ENCODE data around the gene SERPINB10.

DNA sequence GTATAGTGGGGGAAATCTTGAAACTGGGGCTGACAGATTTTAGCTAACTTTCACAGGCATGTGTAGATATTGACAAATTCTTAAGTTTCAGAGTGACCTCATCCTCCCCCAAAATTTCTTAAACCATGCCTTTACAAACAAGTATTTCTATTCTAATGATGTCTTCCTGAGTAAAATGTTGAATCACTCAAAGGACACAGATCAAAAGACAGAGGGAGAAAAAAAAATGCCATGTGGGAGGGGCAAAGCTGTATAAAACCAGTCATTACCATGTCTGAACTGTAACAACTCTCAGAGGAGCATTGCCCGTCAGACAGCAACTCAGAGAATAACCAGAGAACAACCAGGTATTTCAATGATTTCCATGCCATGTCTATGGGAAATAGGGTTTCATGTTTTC is 20.3 kb upstream of the SERPINB10 start, which contains the start of gene SERPINB2:
- TF ChIP-seq, protein P1, sequence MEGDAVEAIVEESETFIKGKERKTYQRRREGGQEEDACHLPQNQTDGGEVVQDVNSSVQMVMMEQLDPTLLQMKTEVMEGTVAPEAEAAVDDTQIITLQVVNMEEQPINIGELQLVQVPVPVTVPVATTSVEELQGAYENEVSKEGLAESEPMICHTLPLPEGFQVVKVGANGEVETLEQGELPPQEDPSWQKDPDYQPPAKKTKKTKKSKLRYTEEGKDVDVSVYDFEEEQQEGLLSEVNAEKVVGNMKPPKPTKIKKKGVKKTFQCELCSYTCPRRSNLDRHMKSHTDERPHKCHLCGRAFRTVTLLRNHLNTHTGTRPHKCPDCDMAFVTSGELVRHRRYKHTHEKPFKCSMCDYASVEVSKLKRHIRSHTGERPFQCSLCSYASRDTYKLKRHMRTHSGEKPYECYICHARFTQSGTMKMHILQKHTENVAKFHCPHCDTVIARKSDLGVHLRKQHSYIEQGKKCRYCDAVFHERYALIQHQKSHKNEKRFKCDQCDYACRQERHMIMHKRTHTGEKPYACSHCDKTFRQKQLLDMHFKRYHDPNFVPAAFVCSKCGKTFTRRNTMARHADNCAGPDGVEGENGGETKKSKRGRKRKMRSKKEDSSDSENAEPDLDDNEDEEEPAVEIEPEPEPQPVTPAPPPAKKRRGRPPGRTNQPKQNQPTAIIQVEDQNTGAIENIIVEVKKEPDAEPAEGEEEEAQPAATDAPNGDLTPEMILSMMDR (IDR thresholded peaks at IDR 0.05) = no peak
- TF ChIP-seq AFF4 (CRISPR knock-in tag; IDR thresholded peaks at IDR 0.05; ENCODE audit: borderline replicate concordance) (no peak), SP1 (CRISPR knock-in tag; conservative IDR thresholded peaks at IDR 0.05) (no peak), ATF2 (CRISPR knock-in tag; IDR thresholded peaks at IDR 0.05; ENCODE audit: borderline replicate concordance, low read depth) (no peak), CREB1 (CRISPR knock-in tag; IDR thresholded peaks at IDR 0.05) (no peak), FOXP4 (CRISPR knock-in tag; IDR thresholded peaks at IDR 0.05) (no peak), ZNF138 (CRISPR knock-in tag; conservative IDR thresholded peaks at IDR 0.05) (no peak), PRRX2 (CRISPR knock-in tag; IDR thresholded peaks at IDR 0.05) (no peak), ATF3 (CRISPR knock-in tag; conservative IDR thresholded peaks at IDR 0.05) (no peak)
- TF ChIP-seq, protein P2, sequence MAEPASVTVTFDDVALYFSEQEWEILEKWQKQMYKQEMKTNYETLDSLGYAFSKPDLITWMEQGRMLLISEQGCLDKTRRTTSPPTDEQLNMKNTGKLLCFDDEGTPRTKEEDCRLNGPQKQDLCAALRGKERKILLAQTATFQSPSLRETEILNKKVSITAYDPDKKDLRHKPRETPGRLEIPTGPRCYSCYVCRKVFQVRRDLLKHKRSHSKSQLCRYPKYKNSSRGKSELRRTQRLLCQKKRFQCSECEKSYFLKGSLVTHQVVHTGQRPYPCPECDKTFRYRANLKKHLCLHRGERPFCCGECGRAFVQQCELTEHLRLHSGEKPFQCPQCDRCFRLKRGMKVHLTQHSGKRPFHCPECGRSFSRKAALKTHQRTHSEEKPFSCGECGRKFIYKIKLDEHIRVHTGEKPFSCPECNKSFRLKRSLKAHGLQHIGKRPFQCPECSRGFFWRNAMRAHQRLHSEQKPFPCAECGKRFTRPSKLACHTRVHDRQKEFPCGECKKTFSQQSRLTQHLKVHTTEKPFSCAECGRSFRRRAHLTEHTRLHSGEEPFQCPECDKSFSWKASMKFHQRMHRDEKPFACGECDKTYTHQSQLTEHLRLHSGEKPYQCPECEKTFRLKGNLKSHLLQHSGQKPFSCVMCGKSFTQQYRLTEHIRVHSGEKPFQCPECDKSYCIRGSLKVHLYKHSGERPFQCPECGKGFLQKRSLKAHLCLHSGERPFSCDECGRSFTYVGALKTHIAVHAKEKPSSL (CRISPR knock-in tag; conservative IDR thresholded peaks at IDR 0.05) = no peak
- TF ChIP-seq, protein P3, sequence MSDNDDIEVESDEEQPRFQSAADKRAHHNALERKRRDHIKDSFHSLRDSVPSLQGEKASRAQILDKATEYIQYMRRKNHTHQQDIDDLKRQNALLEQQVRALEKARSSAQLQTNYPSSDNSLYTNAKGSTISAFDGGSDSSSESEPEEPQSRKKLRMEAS (CRISPR knock-in tag; IDR thresholded peaks at IDR 0.05) = no peak
- TF ChIP-seq, protein P4, sequence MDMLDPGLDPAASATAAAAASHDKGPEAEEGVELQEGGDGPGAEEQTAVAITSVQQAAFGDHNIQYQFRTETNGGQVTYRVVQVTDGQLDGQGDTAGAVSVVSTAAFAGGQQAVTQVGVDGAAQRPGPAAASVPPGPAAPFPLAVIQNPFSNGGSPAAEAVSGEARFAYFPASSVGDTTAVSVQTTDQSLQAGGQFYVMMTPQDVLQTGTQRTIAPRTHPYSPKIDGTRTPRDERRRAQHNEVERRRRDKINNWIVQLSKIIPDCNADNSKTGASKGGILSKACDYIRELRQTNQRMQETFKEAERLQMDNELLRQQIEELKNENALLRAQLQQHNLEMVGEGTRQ (CRISPR knock-in tag; IDR thresholded peaks at IDR 0.05) = no peak
- TF ChIP-seq, protein P5, sequence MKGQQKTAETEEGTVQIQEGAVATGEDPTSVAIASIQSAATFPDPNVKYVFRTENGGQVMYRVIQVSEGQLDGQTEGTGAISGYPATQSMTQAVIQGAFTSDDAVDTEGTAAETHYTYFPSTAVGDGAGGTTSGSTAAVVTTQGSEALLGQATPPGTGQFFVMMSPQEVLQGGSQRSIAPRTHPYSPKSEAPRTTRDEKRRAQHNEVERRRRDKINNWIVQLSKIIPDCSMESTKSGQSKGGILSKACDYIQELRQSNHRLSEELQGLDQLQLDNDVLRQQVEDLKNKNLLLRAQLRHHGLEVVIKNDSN (CRISPR knock-in tag; IDR thresholded peaks at IDR 0.05) = no peak
- TF ChIP-seq, protein P6, sequence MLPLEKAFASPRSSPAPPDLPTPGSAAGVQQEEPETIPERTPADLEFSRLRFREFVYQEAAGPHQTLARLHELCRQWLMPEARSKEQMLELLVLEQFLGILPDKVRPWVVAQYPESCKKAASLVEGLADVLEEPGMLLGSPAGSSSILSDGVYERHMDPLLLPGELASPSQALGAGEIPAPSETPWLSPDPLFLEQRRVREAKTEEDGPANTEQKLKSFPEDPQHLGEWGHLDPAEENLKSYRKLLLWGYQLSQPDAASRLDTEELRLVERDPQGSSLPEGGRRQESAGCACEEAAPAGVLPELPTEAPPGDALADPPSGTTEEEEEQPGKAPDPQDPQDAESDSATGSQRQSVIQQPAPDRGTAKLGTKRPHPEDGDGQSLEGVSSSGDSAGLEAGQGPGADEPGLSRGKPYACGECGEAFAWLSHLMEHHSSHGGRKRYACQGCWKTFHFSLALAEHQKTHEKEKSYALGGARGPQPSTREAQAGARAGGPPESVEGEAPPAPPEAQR (CRISPR knock-in tag; IDR thresholded peaks at IDR 0.05) = no peak
